ENCODE data around the gene SREBF1.

The SREBF1 gene

GRCh38 chr17:17763136-17763535, 73.7 kb downstream of the SREBF1 start:
- ChIA-PET CTCF (interaction anchor here (1.1 to 2.5 kb wide), 10 partner anchors 8 to 83 kb away, joined by 3 to 11 read pairs (median 6); partner anchors contain the start of gene RAI1), POLR2A (interaction anchor here (0.6 kb wide), 1 partner anchor 66 kb away, joined by 3 read pairs; no protein-coding TSS in a partner anchor)
- WGBS (ENCODE audit: insufficient coverage), result 91% methylated on average over 9 of the region's 9 CpGs
- Histone ChIP-seq H3K27me3 (replicated peaks in 2 of 5; ENCODE audit: control insufficient read depth in 4 of 5, insufficient read depth in 5 of 5, low read length in 4 of 5) (no peaks in the 10 kb centered on the region), H3K4me1 (ENCODE audit: control extremely low read depth in 1 of 4, control insufficient read depth in 4 of 4, insufficient read depth in 4 of 4, low read length in 3 of 4) (peaks cover 5 to 99% (median 93%) of the 10 kb centered on the region in 4 experiments), H3K9me3 (ENCODE audit: control extremely low read depth in 1 of 5, control insufficient read depth in 4 of 5, insufficient read depth in 2 of 5, low read depth in 1 of 5, low read length in 4 of 5) (no peaks in the 10 kb centered on the region), H3K4me3 (ENCODE audit: control insufficient read depth in 1 of 7, extremely low read depth in 1 of 7, insufficient read depth in 4 of 7, low read depth in 2 of 7, low read length in 6 of 7) (peak overlapping the region in 2 of 7 experiments; percentile 5 to 13), H3K36me3 (ENCODE audit: control insufficient read depth in 4 of 4, insufficient read depth in 4 of 4, low read length in 3 of 4) (peaks cover 0 to 24% (median 0%) of the 10 kb centered on the region in 4 experiments), H3K27ac (ENCODE audit: insufficient read depth in 1 of 2, low read depth in 1 of 2, low read length in 2 of 2, poor library complexity in 1 of 2, severe bottlenecking in 2 of 2) (peak overlapping the region in 1 of 2 experiments; percentile 73)
- no peak for DNase-seq

DNA sequence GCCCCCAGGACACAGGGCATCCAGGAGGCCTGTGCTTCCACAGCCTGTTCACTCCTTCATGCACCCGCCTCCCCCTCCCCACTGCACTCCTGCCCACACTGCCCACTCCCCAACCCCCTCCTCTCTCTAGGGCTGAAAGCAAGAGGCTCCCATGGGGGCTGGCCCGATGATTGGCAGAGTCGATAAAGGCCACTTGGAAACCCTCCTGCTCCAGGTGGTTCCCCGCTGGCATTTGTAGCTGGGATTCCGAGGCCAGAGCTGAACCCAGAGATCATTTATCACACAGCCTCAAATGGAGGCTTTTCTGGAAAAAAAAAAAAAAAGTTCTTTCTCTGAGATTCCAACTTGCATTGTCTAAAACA, 74.1 kb downstream of the SREBF1 start:
- Histone ChIP-seq H3K36me3 (ENCODE audit: control insufficient read depth in 4 of 4, insufficient read depth in 4 of 4, low read length in 3 of 4) (peaks cover 0 to 24% (median 0%) of the 10 kb centered on the region in 4 experiments), H3K27ac (ENCODE audit: insufficient read depth in 1 of 2, low read depth in 1 of 2, low read length in 2 of 2, poor library complexity in 1 of 2, severe bottlenecking in 2 of 2) (peak overlapping the region in 1 of 2 experiments; percentile 73), H3K27me3 (replicated peaks in 2 of 5; ENCODE audit: control insufficient read depth in 4 of 5, insufficient read depth in 5 of 5, low read length in 4 of 5) (no peaks in the 10 kb centered on the region), H3K9me3 (ENCODE audit: control extremely low read depth in 1 of 5, control insufficient read depth in 4 of 5, insufficient read depth in 2 of 5, low read depth in 1 of 5, low read length in 4 of 5) (no peaks in the 10 kb centered on the region), H3K4me1 (ENCODE audit: control extremely low read depth in 1 of 4, control insufficient read depth in 4 of 4, insufficient read depth in 4 of 4, low read length in 3 of 4) (peaks cover 5 to 99% (median 94%) of the 10 kb centered on the region in 4 experiments), H3K4me3 (ENCODE audit: control insufficient read depth in 1 of 7, extremely low read depth in 1 of 7, insufficient read depth in 4 of 7, low read depth in 2 of 7, low read length in 6 of 7) (no peak overlapping the region)
- 97% methylated on average over 5 of the region's 5 CpGs for WGBS (ENCODE audit: insufficient coverage)
- DNase-seq, result no peak
- ChIA-PET POLR2A (interaction anchor here (0.6 to 0.9 kb wide), 2 partner anchors 13 to 67 kb away, joined by 3 read pairs; no protein-coding TSS in a partner anchor), CTCF (interaction anchor here (1.1 to 2.5 kb wide), 12 partner anchors 8 to 82 kb away, joined by 3 to 11 read pairs (median 5); partner anchors contain the start of gene RAI1)

Measured in common myeloid progenitor, CD34-positive (primary cell).